GM12878 (cell line): ENCODE data around the gene LIG3. TPM values are rescaled to one million over a fixed set of nuclear protein-coding genes. Genes with fewer than 3 reads are reported as not detected.
A peak's percentile ranks its signal among the peaks of the same experiment; 100 is the strongest.

Experiments
- CREB1 ChIP-seq: IDR thresholded peaks from 2 replicates; pipeline ENCODE4 v1.6.1; 2012; ENCODE audit warnings: low read depth, mild to moderate bottlenecking, inconsistent platforms
- CUX1 ChIP-seq: IDR thresholded peaks from 2 replicates; pipeline ENCODE4 v1.6.1; 2012; ENCODE audit warnings: improper control_type of control experiment, low read depth, low read length; ENCODE audit not compliant: insufficient replicate concordance
- GABPA ChIP-seq: IDR thresholded peaks from 2 replicates; pipeline ENCODE4 v1.6.1; 2014; ENCODE audit warnings: antibody characterized with exemption, low read depth, mild to moderate bottlenecking, inconsistent platforms
- HCFC1 ChIP-seq: fragments of 150-350 bp; IDR thresholded peaks from 2 replicates; pipeline ENCODE4 v1.6.1; 2014; ENCODE audit warnings: low read length
- IKZF2 ChIP-seq, 2 experiments: fragments of 450-650 bp; IDR thresholded peaks; 2 replicates each; pipeline ENCODE4 v1.6.1; 2017; ENCODE audit warnings: mild to moderate bottlenecking in 2 of 2, moderate library complexity in 2 of 2
- NBN ChIP-seq: fragments of 450-650 bp; IDR thresholded peaks from 2 replicates; pipeline ENCODE4 v1.6.1; 2016
- NR2C2 ChIP-seq: IDR thresholded peaks from 2 replicates; pipeline ENCODE4 v1.6.1; 2011; ENCODE audit warnings: borderline replicate concordance, low read depth; ENCODE audit not compliant: control insufficient read depth, insufficient read length
- POLR2AphosphoS2 ChIP-seq: IDR thresholded peaks from 2 replicates; pipeline ENCODE4 v1.6.1; 2011; ENCODE audit warnings: low read depth, mild to moderate bottlenecking, low read length, improper control_type of control experiment, moderate library complexity
- RAD51 ChIP-seq: fragments of 450-650 bp; IDR thresholded peaks from 2 replicates; pipeline ENCODE4 v1.6.1; 2016; ENCODE audit warnings: moderate library complexity, mild to moderate bottlenecking, inconsistent platforms
- WRNIP1 ChIP-seq: IDR thresholded peaks from 2 replicates; pipeline ENCODE4 v1.6.1; 2011; ENCODE audit warnings: low read depth, low read length, improper control_type of control experiment, borderline replicate concordance
- YBX1 ChIP-seq: fragments of 450-650 bp; IDR thresholded peaks from 2 replicates; pipeline ENCODE4 v1.6.1; 2016; ENCODE audit warnings: antibody characterized with exemption
- polyA plus RNA-seq, 11 experiments: library from polyadenylated mRNA; depleted of rRNA in 4 of 11; unstranded in 6 of 11; stranded (reverse) in 5 of 11; fragments of >200 nt; fragmentation: Nextera tagmentation in 4 of 11; fragmentation: Illumina TruSeq in 1 of 11; extraction: Ambion mirVana in 4 of 11; extraction: Trizol in 1 of 11; gene quantifications; 1 replicate in 1 of 11; 2 replicates in 10 of 11; pipeline versions ENCODE4 v1.2.1 to v1.2.3, GENCODE V29; 2011 to 2016; ENCODE audit warnings: inconsistent platforms in 2 of 11, missing spikeins in 2 of 11, low read depth in 1 of 11
- total RNA-seq, 4 experiments: library from RNA; depleted of rRNA in 3 of 4; stranded (reverse); fragments of >200 nt in 3 of 4; fragmentation: Illumina TruSeq in 1 of 4; extraction: Trizol in 1 of 4; gene quantifications; 2 replicates each; pipeline versions ENCODE4 v1.2.1 to v1.2.3, GENCODE V29; 2013 to 2021

LIG3 gene
- total and polyA plus RNA-seq, 10 of the 15 experiments (the other 5 are each of a cell fraction or from before 2014, with no cell fraction given), result 6.5 to 45.4 (median 31.0) TPM

DNA sequence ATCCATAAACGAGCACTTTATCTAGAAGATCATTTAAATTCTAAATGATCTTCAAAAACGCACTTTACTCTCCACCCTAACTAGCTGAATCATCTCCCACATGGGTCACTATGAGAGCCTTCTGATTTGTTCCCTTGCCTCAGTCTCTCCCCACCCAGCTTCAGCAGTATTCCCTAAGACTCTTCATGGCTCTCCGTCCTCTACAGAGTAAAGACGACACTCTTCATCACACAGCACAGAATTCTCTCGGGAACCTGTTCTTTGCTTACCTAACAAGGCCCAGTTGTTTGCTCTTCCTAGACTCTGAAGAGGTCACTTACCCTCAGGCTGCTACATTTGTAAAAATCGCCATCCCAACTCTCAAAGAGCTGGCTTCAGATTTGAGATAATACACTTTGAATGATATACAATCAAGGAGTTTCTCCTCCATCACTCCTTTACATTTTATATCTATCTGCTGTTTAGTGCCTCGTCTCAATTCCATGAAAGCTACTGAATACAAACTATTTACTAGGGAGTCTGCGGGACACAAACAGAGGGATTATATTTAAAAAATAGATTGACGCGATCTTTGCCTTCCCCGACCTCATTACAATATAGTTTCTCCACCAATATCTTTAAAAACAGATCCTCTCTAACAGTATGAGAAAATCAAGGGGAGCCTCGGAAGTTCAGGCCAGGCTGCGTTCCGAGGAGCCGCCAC, 511 bp upstream of the LIG3 start (continued):
- no peak for TF ChIP-seq CUX1
- 0 out of 2 replicates have a peak, but pooled peaks have one; percentile 11 for TF ChIP-seq CREB1
- no peak for TF ChIP-seq POLR2AphosphoS2
- 0 out of 2 replicates have a peak, but pooled peaks have one; percentile 18 for TF ChIP-seq NBN
- TF ChIP-seq WRNIP1, result no peak
- no peak for TF ChIP-seq YBX1
- no peak for TF ChIP-seq HCFC1
- no peak for TF ChIP-seq RAD51
- no peak for TF ChIP-seq NR2C2
- TF ChIP-seq IKZF2 (IDR thresholded peaks at IDR 0.05), result no peak
- TF ChIP-seq GABPA, result no peak
